Measurements from ENCODE around the gene CPNE4.

DNA sequence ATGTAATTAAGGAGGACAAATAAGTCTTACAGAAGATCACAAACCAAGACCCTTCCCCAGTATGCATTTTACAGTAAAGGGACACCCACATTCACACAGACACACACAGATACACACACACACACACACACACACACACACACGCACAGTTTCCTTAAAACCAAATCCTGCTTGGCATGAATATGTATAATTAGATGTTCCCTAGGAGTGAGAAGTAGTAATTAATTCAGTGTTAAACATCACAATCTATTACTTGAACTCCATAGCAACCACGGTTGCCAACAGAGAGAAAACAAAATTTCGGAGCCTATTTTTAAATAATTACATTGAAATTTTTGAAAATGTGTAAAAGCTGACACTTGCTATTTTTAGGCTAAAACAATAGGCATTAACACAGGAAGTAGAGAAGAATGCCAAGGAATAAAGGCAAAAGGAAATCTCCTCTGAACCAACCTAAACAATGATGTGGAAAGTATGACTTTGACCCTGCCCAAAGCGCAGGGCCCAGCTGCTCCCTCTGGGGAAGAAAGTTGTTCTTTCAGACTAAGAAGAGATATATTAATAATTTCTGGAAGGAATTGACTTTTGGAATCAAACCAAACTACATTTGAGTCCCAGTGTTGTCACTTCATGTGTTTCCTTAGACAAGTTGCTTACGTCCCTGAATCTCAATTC, 215.3 kb downstream of the CPNE4 start:
- TF ChIP-seq CTCF (IDR thresholded peaks at IDR 0.05; ENCODE audit: low read depth, low read length, poor library complexity, severe bottlenecking): no peak
- TF ChIP-seq EZH2phosphoT487 (IDR thresholded peaks at IDR 0.05; ENCODE audit: borderline replicate concordance, low read length): no peak

All from DOHH2 (cell line).